Jurkat, Clone E6-1 (cell line): ENCODE measurements around the gene AKAP6.

Source experiments
- DNase-seq: peaks from one replicate; pipeline ENCODE4 v3.0.0-alpha.2; 2011; ENCODE audit warnings: low read depth, low spot score
- H3K4me3 ChIP-seq: 2 replicates; pipeline ENCODE4 v1.5.1; 2011; ENCODE audit warnings: mild to moderate bottlenecking, low read length, control low read depth, moderate library complexity

Gene AKAP6

DNA sequence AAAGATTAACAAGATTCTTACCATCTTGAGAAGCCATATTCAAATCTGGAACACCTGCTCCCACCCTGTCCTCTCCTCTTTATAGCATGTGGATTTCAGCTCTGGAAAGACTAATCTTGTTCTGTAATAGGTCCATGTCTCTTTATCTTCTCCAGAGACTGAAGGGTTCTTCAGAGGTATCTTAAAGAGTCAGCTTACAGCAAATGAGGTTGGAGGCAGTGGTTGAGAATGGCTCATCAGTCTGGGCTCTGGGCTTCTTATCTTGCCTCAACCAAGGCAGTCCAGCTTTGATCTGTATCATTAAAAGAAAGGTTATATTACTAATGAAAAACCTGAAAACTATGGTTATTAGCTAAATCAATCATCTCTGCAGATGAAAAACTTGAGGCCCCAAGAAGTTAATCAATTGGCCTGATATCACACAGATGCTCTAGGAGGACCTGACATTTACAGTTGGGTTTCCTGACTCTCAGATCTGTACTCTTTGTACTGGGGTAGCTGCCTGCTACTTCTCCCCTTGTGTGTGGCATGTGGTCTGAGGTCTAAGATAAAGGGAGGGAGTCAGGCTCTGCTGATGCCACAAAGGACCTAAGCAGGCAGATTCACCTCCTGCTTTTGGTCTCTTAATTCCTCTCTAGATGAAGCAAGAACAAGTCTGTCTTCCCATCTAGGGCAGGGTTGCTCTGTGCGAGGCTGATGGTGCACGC, 1.7 kb upstream of the AKAP6 start:
- no peak overlapping the region for H3K4me3 ChIP-seq
- peak; percentile 88 for DNase-seq

DNA sequence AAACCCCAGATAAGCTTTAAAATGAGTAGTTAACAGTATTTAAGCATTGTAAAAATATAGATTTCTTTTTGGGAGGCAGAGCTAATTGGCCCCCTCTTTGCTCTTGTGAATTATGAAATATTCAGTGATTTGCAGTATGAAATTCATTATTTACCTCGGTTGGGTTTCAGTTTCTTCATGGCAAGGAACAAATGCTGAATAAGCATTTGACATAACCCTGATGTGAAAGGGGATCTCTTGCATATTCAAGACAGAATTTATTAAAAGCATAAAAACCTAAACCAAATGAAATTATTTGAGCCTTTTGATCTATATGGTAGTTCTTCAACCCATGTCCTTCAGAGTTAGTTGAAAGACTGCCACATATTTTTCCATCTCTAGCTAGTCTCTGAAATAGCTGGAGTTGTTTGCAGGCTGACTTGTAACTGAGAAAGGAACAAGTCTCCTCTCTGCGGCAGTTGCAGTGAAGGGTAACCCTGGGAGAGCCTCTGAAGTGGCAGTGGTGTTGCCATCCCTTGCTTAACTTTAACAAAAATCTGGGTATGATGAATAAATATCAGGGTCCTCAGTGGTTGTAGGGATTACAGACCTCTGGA, 690 bp downstream of the AKAP6 start:
- no peak overlapping the region for H3K4me3 ChIP-seq
- no peak for DNase-seq

DNA sequence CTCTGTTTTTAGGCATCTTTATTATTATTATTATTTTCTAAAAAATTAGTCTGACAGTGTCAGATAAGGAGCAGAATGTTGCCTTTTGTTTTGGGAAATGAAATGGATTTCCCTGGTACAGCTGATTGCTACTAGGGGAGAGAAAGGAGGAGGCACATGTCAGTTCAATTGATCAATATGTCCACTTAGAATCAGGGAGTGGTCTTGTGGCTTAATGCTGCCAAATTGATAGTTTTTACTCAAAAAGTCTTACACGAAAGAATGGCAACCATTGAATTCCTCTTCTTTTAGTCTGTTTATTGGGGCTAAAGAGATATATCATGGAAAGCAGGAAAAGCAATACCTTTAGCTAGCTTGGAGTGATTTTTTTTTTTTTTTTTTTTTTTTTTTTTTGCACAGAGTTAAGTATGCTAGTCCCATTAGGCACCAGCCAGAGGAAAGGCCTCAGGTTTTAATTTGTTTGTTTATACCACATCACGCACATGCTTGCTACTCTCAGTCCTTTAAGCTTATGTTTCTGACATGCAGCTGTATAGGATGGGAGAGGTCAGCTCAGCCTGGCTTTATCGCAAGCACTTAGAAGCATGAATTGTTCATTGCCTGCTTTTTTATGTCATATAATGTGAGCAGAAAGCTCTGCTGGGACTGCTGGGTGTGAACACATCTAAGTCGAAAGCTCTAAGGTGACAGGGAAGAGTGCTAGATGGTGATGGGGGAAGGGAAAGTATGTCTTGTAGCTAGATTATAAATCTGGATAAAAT, 1.4 kb downstream of the AKAP6 start:
- DNase-seq, result no peak
- no peak overlapping the region for H3K4me3 ChIP-seq

DNA sequence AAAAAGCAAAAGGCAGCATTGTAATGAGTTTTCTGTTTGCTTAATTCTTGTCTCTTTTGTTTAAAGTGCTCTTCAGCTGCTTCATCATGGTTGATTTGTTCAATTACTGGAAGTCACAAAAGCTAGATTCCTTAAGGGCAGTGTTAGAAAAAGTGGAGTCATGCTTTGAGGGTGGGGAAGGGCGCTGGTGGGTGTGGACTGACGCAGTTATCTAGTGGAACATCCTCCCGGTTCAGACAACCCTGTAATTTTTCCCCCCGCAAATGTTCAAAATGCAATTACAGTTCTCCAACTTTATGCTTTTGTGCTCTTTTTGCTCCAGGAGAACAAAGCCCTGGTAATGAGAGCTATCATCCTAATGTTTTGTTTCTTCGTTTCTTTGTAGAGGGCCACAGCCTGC, 2.1 kb downstream of the AKAP6 start:
- H3K4me3 ChIP-seq, result no peak overlapping the region
- no peak for DNase-seq

DNA sequence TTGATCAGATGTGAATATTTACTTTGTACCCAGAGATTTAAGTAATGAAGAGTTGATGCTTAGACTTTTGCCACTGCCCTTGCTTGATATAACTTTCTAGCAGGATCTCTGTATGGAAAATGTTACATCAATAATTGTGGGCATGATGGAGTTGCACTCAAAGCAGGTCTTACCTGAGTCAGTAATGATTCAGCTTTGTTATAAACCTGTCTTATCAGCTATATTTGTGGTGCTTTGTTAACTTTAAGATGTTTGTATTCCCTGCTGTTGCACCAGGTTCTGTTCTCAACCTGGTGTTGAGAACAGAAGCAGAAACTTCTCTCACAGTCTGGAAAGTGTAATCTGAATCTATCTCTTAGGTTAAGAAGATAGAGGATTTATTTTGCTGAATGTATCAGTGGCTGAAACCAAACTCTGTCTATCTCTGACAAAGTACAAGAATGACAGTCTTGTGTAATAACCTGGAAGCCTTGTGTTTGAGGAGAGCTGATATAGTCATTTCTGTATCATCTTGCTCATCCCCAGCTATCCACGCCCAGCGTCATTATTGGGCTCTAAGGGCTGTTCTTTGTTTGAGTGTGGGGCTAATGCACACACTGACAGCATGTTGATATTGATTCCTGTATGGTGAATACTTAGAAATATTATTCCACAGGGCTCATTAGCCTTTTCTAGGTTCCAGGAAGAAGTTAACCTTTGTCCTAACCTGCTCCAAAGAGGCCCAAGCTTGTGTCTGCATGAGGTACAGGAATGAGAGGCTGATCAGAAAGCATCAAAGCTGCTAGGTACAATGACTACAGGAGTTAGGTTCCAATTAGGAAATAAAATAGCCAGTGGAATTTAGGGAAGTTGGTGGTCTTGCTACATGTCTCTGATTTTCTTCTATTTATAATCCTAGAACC, 3.6 kb downstream of the AKAP6 start:
- no peak overlapping the region for H3K4me3 ChIP-seq
- no peak for DNase-seq

DNA sequence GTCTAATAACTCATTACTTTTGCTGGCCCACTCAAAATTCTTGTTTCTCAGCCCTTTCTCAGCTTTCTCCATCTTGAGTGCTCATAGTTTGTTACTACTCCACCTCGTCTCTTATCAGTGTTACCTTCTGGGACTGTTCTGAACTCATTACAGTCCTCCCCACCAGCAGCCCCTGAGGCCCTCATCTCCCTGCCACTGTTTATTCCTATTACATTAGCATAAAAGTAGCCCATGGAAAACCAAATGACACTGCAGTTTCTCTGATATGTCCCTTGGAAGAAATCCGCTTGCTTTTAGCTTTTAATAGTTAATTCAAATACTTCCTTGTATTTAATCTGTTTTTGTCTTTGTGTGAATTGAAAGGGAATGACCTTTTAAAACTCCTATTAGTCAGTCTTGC, 7.6 kb downstream of the AKAP6 start:
- DNase-seq, result no peak
- no peak overlapping the region for H3K4me3 ChIP-seq

DNA sequence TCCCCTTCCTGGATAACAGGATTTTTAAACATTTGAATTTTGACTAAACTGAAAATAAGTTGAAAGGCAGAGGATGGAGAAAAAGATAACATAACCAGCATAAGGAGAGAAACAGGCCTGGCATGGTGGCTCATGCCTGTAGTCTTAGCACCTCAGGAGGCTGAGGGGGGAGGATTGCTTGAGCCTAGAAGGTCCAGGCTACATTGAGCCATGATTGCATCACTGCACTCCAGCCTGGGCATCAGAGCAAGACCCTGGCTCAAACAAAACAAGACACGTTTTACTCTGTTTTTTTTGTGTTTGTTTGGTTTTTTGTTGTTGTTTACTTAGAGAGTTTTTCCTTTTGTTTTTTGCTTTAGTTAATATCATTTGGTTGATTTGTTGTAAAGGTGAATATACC, 8.7 kb downstream of the AKAP6 start:
- H3K4me3 ChIP-seq, result no peak overlapping the region
- DNase-seq, result no peak

DNA sequence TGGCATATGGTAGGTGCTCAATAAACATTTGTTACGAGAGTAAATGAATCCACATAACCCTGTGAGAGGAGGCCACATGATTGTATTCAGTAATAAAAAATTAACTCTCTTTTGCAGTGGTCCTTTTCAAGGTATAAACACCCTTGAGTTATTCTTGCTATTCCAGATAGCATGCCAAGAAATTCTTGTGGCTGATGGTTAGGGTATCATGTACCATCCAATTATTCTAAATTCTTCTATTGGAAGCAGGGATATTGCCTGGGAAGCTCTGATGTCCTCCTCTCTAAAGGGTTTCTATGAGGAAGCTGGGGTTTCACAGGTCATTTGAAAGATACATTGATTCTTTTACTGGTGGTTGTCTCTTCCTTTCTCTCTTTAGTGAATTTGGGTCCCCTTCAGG, 10.1 kb downstream of the AKAP6 start:
- no peak for DNase-seq
- no peak overlapping the region for H3K4me3 ChIP-seq

DNA sequence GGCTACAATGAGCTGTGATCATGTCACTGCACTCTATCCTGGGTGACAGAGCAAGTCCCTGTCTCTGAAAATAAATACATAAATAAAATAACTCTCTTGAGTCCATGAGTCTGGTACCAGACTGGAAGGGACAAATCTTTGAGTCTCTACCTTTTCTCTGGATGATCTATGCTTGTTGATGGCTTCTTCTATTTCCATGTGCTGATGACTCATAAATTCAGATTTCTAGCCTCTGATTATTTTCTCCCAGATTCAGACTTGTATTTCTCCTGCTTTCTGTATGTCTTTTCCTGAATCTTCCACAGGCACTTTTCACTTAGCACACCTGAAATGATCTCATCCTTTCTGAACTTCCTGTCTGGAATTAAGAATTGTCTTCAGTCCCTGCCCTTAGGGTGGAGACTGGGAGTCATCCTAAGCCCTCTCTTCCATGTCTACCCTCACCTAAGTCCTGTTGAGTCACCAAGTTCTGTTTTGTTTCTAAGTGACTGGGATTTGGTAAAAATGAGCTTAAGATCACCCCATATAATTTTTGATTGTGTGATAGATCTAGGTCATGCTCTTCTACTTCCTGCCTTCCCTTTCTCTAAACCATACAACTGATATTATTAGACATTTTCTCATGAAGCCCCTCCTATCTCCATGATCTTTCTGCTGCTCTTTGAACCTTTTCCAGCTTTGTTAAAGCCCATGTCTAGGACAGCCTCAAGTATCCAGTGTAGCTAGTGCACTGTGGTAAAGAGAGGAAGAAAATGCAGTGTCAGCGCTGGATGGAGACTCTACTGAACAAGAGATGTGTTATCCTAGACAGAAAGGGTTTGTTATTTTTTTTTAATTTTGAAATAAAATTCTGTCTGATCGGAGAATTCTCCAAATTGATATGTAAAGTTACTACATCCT, 13.1 kb downstream of the AKAP6 start:
- no peak overlapping the region for H3K4me3 ChIP-seq

DNA sequence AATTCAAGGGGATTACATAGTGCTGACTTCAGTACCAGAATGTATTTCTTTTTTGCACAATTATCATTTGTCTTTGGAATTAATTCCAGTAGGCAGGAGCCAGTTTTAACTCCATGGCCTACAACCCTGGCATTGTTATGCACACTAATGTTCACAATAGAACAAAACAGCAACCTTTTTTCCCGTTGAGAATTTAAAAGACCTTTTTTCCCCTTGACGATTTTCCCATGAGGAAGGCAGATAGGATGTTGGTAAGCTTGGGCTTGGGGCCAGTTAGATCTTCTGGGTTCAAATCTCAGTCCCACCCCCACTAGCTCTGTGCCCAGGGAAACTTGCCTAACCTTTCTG, 13.7 kb downstream of the AKAP6 start:
- DNase-seq, result no peak

More for the DNA sequence above, 13.1 kb downstream of the AKAP6 start:
- DNase-seq, result no peak

DNA sequence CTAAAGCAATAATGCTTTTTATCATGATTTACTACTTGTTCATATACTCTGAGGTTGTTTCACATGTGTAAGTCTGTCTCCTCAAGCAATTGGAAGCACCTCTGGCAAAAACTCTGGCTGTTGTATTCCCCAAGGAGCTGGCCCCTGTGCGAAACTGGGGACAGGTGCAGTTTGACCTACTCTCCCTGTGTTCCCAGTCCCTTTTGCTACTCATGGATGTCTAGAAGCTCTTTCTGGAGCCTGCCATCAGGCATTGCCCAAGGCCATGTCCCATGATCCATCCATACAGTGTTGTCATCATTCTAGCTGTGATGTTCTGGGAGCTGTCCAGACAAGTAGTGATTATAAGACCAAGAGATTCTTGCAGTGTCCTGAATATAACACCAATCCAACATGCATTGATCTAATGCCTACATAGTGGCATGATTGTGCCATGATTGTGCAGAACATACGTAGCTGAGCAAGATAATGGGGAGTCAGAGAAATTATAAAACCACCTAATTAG, 14.9 kb downstream of the AKAP6 start:
- H3K4me3 ChIP-seq, result no peak overlapping the region
- DNase-seq, result no peak

More for the DNA sequence above, 13.7 kb downstream of the AKAP6 start:
- H3K4me3 ChIP-seq, result no peak overlapping the region

DNA sequence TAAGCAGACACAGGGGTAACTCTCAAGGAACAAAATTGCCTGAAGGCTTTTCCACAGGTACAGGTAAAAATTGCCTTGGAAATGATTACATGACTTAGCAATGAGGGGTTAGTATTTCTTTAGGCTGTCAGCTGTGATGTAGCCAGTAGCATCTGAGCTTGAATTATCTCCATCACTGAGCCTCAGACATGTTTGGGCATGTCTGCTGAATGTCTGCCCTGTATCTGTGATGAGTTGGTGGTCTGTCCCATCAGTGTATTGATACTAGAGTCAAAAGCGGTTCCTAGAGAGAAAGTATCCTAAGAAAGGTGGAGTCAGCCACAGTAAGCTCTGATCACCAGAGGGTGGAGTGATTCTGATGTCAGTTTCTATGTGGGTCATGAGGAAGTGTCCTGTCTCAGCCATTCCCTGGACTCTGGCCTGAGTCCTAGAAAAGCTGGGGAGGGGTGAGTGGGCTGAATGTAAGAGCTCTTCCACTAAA, 16.3 kb downstream of the AKAP6 start:
- H3K4me3 ChIP-seq, result no peak overlapping the region
- DNase-seq, result no peak

DNA sequence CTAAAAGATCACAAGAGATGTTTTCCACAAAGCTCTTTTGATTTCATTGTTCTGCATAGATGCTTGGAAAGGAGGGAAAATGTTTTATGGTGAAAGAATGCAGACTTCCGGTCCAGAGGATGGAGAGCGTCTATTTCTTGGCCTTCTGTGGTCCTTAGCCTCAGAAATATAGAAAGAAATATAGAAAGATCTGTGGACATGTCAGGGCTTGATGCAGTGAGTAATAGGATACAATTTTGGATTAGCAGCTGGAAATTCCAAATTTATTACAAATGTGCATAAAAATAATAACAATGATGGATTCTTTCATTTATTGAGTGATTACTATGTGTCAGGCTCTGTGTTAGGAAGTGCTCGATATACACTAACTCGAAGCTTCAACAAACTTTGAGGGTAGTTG, 20.2 kb downstream of the AKAP6 start:
- DNase-seq, result no peak
- no peak overlapping the region for H3K4me3 ChIP-seq

DNA sequence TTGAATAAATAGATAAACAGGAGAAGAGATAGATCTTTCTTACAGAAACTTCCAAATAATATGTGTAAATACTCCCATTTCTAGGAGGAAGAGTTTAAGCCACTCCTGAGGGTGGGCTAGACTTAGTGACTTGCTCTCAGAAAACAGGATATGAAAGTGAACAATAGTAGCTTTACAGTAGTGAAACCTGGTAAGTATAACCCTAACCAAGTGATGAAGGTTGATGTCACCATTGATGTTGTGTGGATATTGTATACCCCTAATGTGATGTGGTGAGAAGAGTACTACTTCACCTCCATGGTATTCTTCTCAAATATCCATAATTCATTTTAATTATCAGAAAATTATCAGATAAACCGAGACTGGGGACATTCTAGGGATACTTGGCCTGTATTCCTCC, 20.9 kb downstream of the AKAP6 start:
- H3K4me3 ChIP-seq, result no peak overlapping the region
- no peak for DNase-seq

DNA sequence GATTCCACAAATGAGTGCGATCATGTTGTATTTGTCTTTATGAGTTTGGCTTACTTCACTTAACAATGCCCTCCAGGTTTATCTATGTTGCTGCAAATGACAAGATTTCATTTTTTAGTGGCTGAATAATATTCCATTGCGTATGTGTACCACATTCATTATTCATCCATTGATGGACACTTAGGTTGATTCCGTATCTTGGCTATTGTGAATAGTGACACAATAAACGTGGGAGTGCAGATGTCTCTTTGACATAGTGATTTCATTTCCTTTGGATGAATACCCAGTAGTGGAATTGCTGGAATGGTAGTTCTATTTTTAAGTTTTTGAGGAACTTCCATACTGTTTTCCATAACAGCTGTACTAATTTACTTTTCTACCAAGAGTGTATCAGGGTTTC, 23.5 kb downstream of the AKAP6 start:
- no peak overlapping the region for H3K4me3 ChIP-seq
- no peak for DNase-seq

DNA sequence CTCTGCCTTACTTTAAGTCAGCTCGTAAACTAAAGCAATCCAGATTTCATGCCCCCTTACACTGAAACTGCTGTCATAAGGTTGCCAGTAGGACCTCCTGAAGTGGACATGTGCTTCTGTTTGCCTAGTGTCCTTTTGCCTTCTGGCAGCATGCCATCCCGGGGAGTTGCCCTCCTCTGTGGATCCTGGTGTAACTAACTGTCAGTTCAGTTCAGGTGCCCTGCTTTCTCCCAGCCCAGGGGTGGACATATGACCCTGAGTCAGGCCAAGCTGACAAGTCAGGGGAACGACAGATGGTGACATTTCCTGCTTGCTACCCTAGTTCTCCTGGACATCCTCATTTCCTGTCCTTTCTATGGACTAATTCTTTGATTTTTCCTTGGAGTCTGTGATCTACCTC, 25.6 kb downstream of the AKAP6 start:
- DNase-seq, result no peak
- no peak overlapping the region for H3K4me3 ChIP-seq

DNA sequence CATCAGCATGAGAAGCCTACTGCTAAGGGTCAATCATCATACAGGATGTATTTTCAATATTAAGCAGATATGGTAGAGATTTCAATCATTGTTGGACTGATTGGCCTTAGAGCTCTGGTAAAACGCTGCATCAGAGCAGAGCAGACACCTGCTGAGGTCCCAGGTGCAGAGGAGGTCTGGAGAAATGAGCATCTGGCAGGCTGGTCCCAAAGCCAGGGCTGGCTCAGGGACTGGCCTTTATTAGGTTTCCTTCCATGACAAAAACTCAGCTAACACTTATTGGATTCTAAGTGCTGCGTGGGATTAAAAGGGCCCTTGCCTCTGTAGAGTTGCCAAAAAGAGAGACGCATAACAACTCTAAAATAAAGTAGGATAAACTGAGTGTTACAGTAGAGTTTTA, 29.7 kb downstream of the AKAP6 start:
- no peak overlapping the region for H3K4me3 ChIP-seq
- no peak for DNase-seq

DNA sequence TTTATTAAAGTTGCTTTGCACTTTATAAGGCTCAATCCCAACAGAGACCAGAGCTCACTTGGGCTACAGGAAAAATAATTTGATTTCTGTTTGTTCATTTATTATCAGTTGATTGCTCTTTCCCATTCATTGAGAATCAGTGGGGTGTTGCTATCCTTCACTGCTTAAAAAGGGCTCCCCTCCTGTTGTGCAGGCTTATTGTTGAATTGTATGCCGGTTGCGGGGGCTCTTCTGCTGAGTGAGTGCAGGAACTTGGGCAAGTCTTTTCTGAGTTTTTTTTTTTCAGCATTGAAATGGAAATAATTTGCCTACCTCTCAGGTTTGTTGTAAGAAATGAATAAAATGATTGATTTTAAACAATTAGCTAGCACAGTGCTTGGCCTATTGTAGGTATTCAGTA, 32.6 kb downstream of the AKAP6 start:
- H3K4me3 ChIP-seq, result no peak overlapping the region
- no peak for DNase-seq
